Gastroesophageal sphincter (tissue), 4 donors: ENCODE data around the gene FLT3. TPM values are rescaled to one million over a fixed set of nuclear protein-coding genes. Genes with fewer than 3 reads are reported as not detected.

Source experiments
- ATAC-seq: fragments of 150-250 bp; one replicate; pipeline ENCODE4 v1.9.1; 2016; ENCODE audit warnings: mild to moderate bottlenecking, moderate library complexity
- H3K27ac ChIP-seq, 4 donors: fragments of 200-600 bp; sonication (generic) in 3 of 4; 1 replicate in 3 of 4; 2 replicates in 1 of 4; pipeline ENCODE4 v1.5.1; 2016 to 2019
- H3K27me3 ChIP-seq: fragments of 200-600 bp; sonication (generic); one replicate; pipeline ENCODE4 v1.5.1; 2019
- H3K36me3 ChIP-seq, 2 donors: fragments of 200-600 bp; sonication (generic); one replicate each; pipeline ENCODE4 v1.5.1; 2019; ENCODE audit warnings: control low read depth in 1 of 2
- H3K4me1 ChIP-seq, 3 donors: fragments of 200-600 bp; sonication (generic); 1 replicate in 2 of 3; 2 replicates in 1 of 3; pipeline ENCODE4 v1.5.1; 2016 to 2019; ENCODE audit warnings: control low read depth in 2 of 3
- H3K4me3 ChIP-seq, 2 donors: fragments of 200-600 bp; sonication (generic); one replicate each; pipeline ENCODE4 v1.5.1; 2019; ENCODE audit warnings: mild to moderate bottlenecking in 1 of 2, moderate library complexity in 1 of 2
- H3K9me3 ChIP-seq, 3 donors: fragments of 200-600 bp; sonication (generic); one replicate each; pipeline ENCODE4 v1.5.1; 2017 to 2019; ENCODE audit warnings: control low read depth in 2 of 3
- CTCF ChIP-seq, 4 experiments: fragments of 200-600 bp in 2 of 4; fragments of 450-650 bp in 2 of 4; sonication (generic) in 1 of 4; IDR thresholded peaks; one replicate each; pipeline ENCODE4 v1.5.1; 2017 to 2019; ENCODE audit warnings: antibody characterized with exemption in 4 of 4, mild to moderate bottlenecking in 2 of 4, moderate library complexity in 2 of 4
- EP300 ChIP-seq: sonication (generic); formaldehyde crosslinking; IDR thresholded peaks from one replicate; pipeline ENCODE4 v1.6.1; 2017; ENCODE audit warnings: antibody characterized with exemption, mild to moderate bottlenecking
- POLR2A ChIP-seq, 2 donors: fragments of 450-650 bp; IDR thresholded peaks; one replicate each; pipeline ENCODE4 v1.6.1; 2017; ENCODE audit warnings: antibody characterized with exemption in 2 of 2, mild to moderate bottlenecking in 2 of 2, moderate library complexity in 1 of 2
- POLR2AphosphoS5 ChIP-seq: sonication (generic); formaldehyde crosslinking; IDR thresholded peaks from one replicate; pipeline ENCODE4 v1.6.1; 2017; ENCODE audit warnings: antibody characterized with exemption
- WGBS, 2 donors: methylation state at CpG; one replicate each; pipeline ENCODE4 v1.1.5; 2018; ENCODE audit warnings: low coverage in 1 of 2; 5-methylcytosine and 5-hydroxymethylcytosine counted together
- total RNA-seq, 4 donors: library from RNA; depleted of rRNA; stranded (reverse); fragments of >200 nt; gene quantifications; one replicate each; pipeline ENCODE4 v1.1.0, GENCODE V29; 2016

The FLT3 gene
- total RNA-seq, 4 donors from 2014 or later, result 0.46 to 1.1 (median 0.62) TPM

- Histone ChIP-seq H3K4me3 (peak overlapping the region; percentile 1 to 49), H3K9me3 (peaks cover 0 to 8% (median 0%) of the 10 kb centered on the region in 3 donors), H3K27me3 (peaks cover 95% of the 10 kb centered on the region)
Observed at GRCh38 chr13:28099396-28100149, 803 bp downstream of the FLT3 start.

GRCh38 chr13:28097503-28097902 lies 2.9 kb downstream of the FLT3 start:
- Histone ChIP-seq H3K27ac (no peak overlapping the region), H3K27me3 (peaks cover 79% of the 10 kb centered on the region), H3K4me1 (peaks cover 0 to 17% (median 10%) of the 10 kb centered on the region in 3 donors), H3K9me3 (peaks cover 0 to 8% (median 0%) of the 10 kb centered on the region in 3 donors), H3K36me3 (no peaks in the 10 kb centered on the region), H3K4me3 (no peak overlapping the region)
- no peak for ATAC-seq
- WGBS, 2 donors, result 46 to 63% methylated on average over 3 of the region's 3 CpGs
- TF ChIP-seq EP300 (no peak), CTCF (IDR thresholded peaks at IDR 0.05) (no peak), POLR2A (IDR thresholded peaks at IDR 0.05) (no peak), POLR2AphosphoS5 (no peak)

More at GRCh38 chr13:28099396-28100149, 803 bp downstream of the FLT3 start:
- no peaks in the 10 kb centered on the region for H3K36me3 ChIP-seq
- 6 to 12% methylated on average over 12 to 15 of the region's 35 CpGs for WGBS, 2 donors
- H3K4me1 ChIP-seq, result peaks cover 0 to 17% (median 10%) of the 10 kb centered on the region in 3 donors
- ATAC-seq, result no peak
- peak overlapping the region in 1 of 4 donors; percentile 25 for H3K27ac ChIP-seq
- TF ChIP-seq EP300 (no peak), POLR2AphosphoS5 (no peak), POLR2A (IDR thresholded peaks at IDR 0.05) (no peak), CTCF (IDR thresholded peaks at IDR 0.05) (no peak)

GRCh38 chr13:28094306-28094705 lies 6.1 kb downstream of the FLT3 start:
- Histone ChIP-seq H3K27ac (no peak overlapping the region), H3K9me3 (peaks cover 0 to 8% (median 0%) of the 10 kb centered on the region in 3 donors), H3K4me3 (no peak overlapping the region), H3K27me3 (peaks cover 47% of the 10 kb centered on the region), H3K4me1 (no peaks in the 10 kb centered on the region), H3K36me3 (no peaks in the 10 kb centered on the region)
- whole genome bisulfite sequencing, 2 donors, result 23 to 42% methylated on average over 2 to 4 of the region's 4 CpGs
- TF ChIP-seq CTCF (IDR thresholded peaks at IDR 0.05), result no peak
- TF ChIP-seq POLR2AphosphoS5, result no peak
- TF ChIP-seq EP300, result no peak
- no peak for TF ChIP-seq POLR2A (IDR thresholded peaks at IDR 0.05)
- ATAC-seq, result no peak

DNA sequence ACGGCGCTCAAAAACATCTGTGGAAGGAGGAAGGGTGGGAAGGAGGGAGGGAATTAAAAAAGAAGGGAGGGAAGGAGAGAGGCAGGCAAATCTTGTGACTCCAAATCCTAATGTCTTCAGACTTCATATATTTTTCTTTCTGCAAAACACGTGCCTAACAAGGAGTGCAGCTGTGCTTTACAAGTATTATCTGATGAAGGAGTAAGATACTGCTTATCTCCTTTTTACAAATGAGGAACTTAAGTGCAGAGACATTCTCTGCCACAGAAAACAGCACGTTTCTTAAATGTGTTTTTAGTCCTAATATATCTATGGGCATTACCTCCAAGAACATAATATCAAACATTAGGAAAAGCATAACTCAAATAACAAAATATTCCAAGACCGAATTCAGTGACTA lies 6.5 kb downstream of the FLT3 start:
- ATAC-seq, result no peak
- H3K4me3 ChIP-seq, result no peak overlapping the region
- no peaks in the 10 kb centered on the region for H3K36me3 ChIP-seq
- TF ChIP-seq EP300 (no peak), POLR2AphosphoS5 (no peak), CTCF (IDR thresholded peaks at IDR 0.05) (no peak), POLR2A (IDR thresholded peaks at IDR 0.05) (no peak)
- H3K4me1 ChIP-seq, result no peaks in the 10 kb centered on the region
- H3K27me3 ChIP-seq, result peaks cover 43% of the 10 kb centered on the region
- no peak overlapping the region for H3K27ac ChIP-seq
- 27 to 42% methylated on average over 5 of the region's 5 CpGs for WGBS, 2 donors
- peaks cover 0 to 7% (median 0%) of the 10 kb centered on the region in 3 donors for H3K9me3 ChIP-seq

GRCh38 chr13:28092431-28092830 lies 7.9 kb downstream of the FLT3 start:
- no peak for ATAC-seq
- H3K4me3 ChIP-seq, result no peak overlapping the region
- peaks cover 37% of the 10 kb centered on the region for H3K27me3 ChIP-seq
- no peaks in the 10 kb centered on the region for H3K36me3 ChIP-seq
- no peaks in the 10 kb centered on the region for H3K9me3 ChIP-seq
- no peaks in the 10 kb centered on the region for H3K4me1 ChIP-seq
- no peak overlapping the region for H3K27ac ChIP-seq
- no peak for TF ChIP-seq CTCF (IDR thresholded peaks at IDR 0.05)
- 59 to 62% methylated on average over 2 of the region's 2 CpGs for WGBS, 2 donors
